DND-41 (cell line): ENCODE results near the gene PEX11G.
"Not testable (repeated sequence)": the region's sequence is repeated elsewhere in the genome, so short reads cannot be mapped to it uniquely, and the experiment has no call there.

ENCODE experiments used
- ATAC-seq: fragments of 200-7000 bp; cut with Tn5 transposase; 3 replicates; pipeline ENCODE4 v1.9.1; 2021; ENCODE audit warnings: low read depth; ENCODE audit not compliant: insufficient read depth
- DNase-seq: peaks from one replicate; pipeline ENCODE4 v3.0.0-alpha.2; 2020
- H2AFZ ChIP-seq: 2 replicates; pipeline ENCODE4 v1.6.0; 2012; ENCODE audit warnings: low read depth, low read length
- H3K27ac ChIP-seq: 2 replicates; pipeline ENCODE4 v1.5.1; 2012; ENCODE audit warnings: low read length, inconsistent platforms
- H3K27me3 ChIP-seq: fragments of 200-600 bp; sonication (generic); 2 replicates; pipeline ENCODE4 v1.6.0; 2012; ENCODE audit warnings: low read length, mild to moderate bottlenecking, inconsistent platforms; ENCODE audit not compliant: insufficient read depth, poor library complexity
- H3K36me3 ChIP-seq: 2 replicates; pipeline ENCODE4 v1.5.1; 2012; ENCODE audit warnings: low read length, inconsistent platforms; ENCODE audit not compliant: insufficient read depth
- H3K4me1 ChIP-seq: 2 replicates; pipeline ENCODE4 v1.5.1; 2012; ENCODE audit warnings: mild to moderate bottlenecking, low read length; ENCODE audit not compliant: insufficient read depth
- H3K4me2 ChIP-seq: 2 replicates; pipeline ENCODE4 v1.6.0; 2012; ENCODE audit warnings: mild to moderate bottlenecking, moderate library complexity, low read length, inconsistent platforms; ENCODE audit not compliant: insufficient read depth
- H3K4me3 ChIP-seq, 2 experiments: fragments of 200-600 bp in 1 of 2; shearing (Covaris generic) in 1 of 2; 2 replicates each; pipeline ENCODE4 v1.5.1; 2012 to 2016; ENCODE audit warnings: inconsistent platforms in 2 of 2, low read length in 2 of 2, mild to moderate bottlenecking in 2 of 2, low read depth in 1 of 2, moderate library complexity in 1 of 2
- H3K79me2 ChIP-seq: 2 replicates; pipeline ENCODE4 v1.6.0; 2012; ENCODE audit warnings: low read length, inconsistent platforms; ENCODE audit not compliant: insufficient read depth
- H3K9ac ChIP-seq: 2 replicates; pipeline ENCODE4 v1.6.0; 2012; ENCODE audit warnings: low read depth, mild to moderate bottlenecking, inconsistent platforms, low read length, moderate library complexity
- H3K9me3 ChIP-seq: 2 replicates; pipeline ENCODE4 v1.5.1; 2012; ENCODE audit warnings: low read length, moderate library complexity, mild to moderate bottlenecking, inconsistent platforms; ENCODE audit not compliant: insufficient read depth, severe bottlenecking
- H4K20me1 ChIP-seq: 2 replicates; pipeline ENCODE4 v1.6.0; 2012; ENCODE audit warnings: low read length; ENCODE audit not compliant: insufficient read depth
- EZH2 ChIP-seq: IDR thresholded peaks from 3 replicates; pipeline ENCODE4 v1.6.1; 2012; ENCODE audit warnings: borderline replicate concordance, low read depth, mild to moderate bottlenecking, moderate library complexity, low read length, inconsistent platforms; ENCODE audit not compliant: severe bottlenecking
- TF ChIP-seq, protein P1 (sequence below): IDR thresholded peaks from 2 replicates; pipeline ENCODE4 v1.5.1; 2012; ENCODE audit warnings: borderline replicate concordance, low read length, moderate library complexity, mild to moderate bottlenecking; ENCODE audit not compliant: poor library complexity, severe bottlenecking; ENCODE audit errors: extremely low read depth

PEX11G gene

DNA sequence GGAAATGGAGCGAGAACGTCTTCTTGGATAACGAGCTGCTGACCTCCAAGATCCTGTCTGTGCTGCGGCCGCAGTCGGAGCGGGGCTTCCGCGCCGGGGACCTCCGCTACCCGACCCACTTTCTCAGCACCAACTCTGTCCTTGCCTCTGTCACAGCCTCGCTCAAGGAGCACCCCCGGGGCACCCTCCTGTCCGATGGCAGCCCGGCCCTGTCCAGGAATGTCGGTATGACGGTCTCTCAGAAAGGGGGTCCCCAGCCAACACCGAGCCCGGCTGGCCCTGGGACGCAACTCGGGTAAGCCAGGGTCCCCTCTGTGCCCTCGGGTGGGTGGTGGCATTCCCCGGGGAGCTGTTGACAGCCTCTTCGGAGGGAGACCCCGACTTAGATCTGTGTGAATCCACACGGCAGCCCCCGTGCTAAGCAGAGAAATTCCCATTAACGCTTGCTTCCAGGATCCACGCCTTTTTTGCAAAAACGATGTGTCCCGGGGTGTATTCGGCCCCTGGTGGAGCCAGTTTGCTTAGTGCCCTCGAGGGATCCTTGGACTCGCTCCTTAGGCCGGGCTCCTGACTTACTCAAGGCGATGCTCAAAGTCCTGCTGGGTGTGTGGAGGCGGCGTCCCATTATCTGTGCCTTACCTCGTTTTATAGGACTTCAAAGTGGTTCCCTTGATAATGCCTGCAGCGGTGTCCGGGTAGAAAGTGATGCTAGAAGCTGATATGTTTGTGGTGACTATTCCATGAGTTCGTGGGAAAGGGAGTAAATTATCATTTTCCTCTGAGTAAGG, 48.5 kb downstream of the PEX11G start:
- H3K27me3 ChIP-seq, result no peaks in the 10 kb centered on the region
- no peak overlapping the region for H3K4me2 ChIP-seq
- TF ChIP-seq, protein P1, sequence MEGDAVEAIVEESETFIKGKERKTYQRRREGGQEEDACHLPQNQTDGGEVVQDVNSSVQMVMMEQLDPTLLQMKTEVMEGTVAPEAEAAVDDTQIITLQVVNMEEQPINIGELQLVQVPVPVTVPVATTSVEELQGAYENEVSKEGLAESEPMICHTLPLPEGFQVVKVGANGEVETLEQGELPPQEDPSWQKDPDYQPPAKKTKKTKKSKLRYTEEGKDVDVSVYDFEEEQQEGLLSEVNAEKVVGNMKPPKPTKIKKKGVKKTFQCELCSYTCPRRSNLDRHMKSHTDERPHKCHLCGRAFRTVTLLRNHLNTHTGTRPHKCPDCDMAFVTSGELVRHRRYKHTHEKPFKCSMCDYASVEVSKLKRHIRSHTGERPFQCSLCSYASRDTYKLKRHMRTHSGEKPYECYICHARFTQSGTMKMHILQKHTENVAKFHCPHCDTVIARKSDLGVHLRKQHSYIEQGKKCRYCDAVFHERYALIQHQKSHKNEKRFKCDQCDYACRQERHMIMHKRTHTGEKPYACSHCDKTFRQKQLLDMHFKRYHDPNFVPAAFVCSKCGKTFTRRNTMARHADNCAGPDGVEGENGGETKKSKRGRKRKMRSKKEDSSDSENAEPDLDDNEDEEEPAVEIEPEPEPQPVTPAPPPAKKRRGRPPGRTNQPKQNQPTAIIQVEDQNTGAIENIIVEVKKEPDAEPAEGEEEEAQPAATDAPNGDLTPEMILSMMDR, result no peak
- TF ChIP-seq EZH2, result no peak
- no peak for DNase-seq
- peaks cover 52% of the 10 kb centered on the region for H3K36me3 ChIP-seq
- H3K9me3 ChIP-seq, result no peaks in the 10 kb centered on the region
- ATAC-seq, result no peak
- H2AFZ ChIP-seq, result no peak overlapping the region
- no peak overlapping the region for H3K27ac ChIP-seq
- no peak overlapping the region for H3K4me3 ChIP-seq
- peaks cover 5% of the 10 kb centered on the region; the same call in 1 of the 2 replicates for H4K20me1 ChIP-seq
- H3K4me1 ChIP-seq, result no peaks in the 10 kb centered on the region
- H3K79me2 ChIP-seq, result peaks cover 2% of the 10 kb centered on the region; the same call in 1 of the 2 replicates
- H3K9ac ChIP-seq, result no peak overlapping the region

GRCh38 chr19:7435586-7435985, 53.2 kb downstream of the PEX11G start:
- Histone ChIP-seq H3K36me3 (peaks cover 13% of the 10 kb centered on the region), H2AFZ (no peak overlapping the region), H3K4me3 (no peak overlapping the region)

GRCh38 chr19:7434391-7434790, 54.4 kb downstream of the PEX11G start:
- TF ChIP-seq EZH2, result no peak
- TF ChIP-seq, protein P1, result no peak
- H3K79me2 ChIP-seq, result peaks cover 13% of the 10 kb centered on the region; the same call in 1 of the 2 replicates
- no peaks in the 10 kb centered on the region for H3K27me3 ChIP-seq
- no peak for ATAC-seq
- no peak for DNase-seq
- H4K20me1 ChIP-seq, result peaks cover 4% of the 10 kb centered on the region
- H3K9ac ChIP-seq, result no peak overlapping the region
- no peak overlapping the region for H2AFZ ChIP-seq
- H3K9me3 ChIP-seq, result no peaks in the 10 kb centered on the region
- H3K4me3 ChIP-seq, result no peak overlapping the region
- H3K36me3 ChIP-seq, result peaks cover 3% of the 10 kb centered on the region; the same call in 1 of the 2 replicates
- H3K27ac ChIP-seq, result no peak overlapping the region
- H3K4me1 ChIP-seq, result no peaks in the 10 kb centered on the region
- no peak overlapping the region for H3K4me2 ChIP-seq

More at GRCh38 chr19:7435586-7435985, 53.2 kb downstream of the PEX11G start:
- H3K27ac ChIP-seq, result no peak overlapping the region
- H3K4me2 ChIP-seq, result no peak overlapping the region
- H4K20me1 ChIP-seq, result peaks cover 4% of the 10 kb centered on the region
- ATAC-seq (no peak), DNase-seq (no peak)
- H3K9ac ChIP-seq, result no peak overlapping the region
- TF ChIP-seq, protein P1, result no peak
- H3K9me3 ChIP-seq, result no peaks in the 10 kb centered on the region
- H3K27me3 ChIP-seq, result no peaks in the 10 kb centered on the region
- H3K4me1 ChIP-seq, result no peaks in the 10 kb centered on the region
- H3K79me2 ChIP-seq, result peaks cover 10% of the 10 kb centered on the region; the same call in 1 of the 2 replicates

GRCh38 chr19:7433456-7433855, 55.4 kb downstream of the PEX11G start:
- H3K9me3 ChIP-seq, H2AFZ ChIP-seq, DNase-seq, H3K36me3 ChIP-seq, ATAC-seq, H3K4me1 ChIP-seq, H3K27me3 ChIP-seq, H3K9ac ChIP-seq, H3K27ac ChIP-seq, H3K4me3 ChIP-seq, H3K4me2 ChIP-seq: not testable (repeated sequence)
- Histone ChIP-seq H4K20me1 (peaks cover 11% of the 10 kb centered on the region), H3K79me2 (peaks cover 15% of the 10 kb centered on the region; the same call in 1 of the 2 replicates)
